Fibroblast of the aortic adventitia (primary cell): ENCODE results near the gene TNFRSF1A. TPM values are rescaled to one million over a fixed set of nuclear protein-coding genes. Genes with fewer than 3 reads are reported as not detected.

Source experiments
- DNase-seq: peaks from one replicate; pipeline ENCODE4 v3.0.0-alpha.2; 2010; ENCODE audit warnings: low read depth
- H3K4me3 ChIP-seq: 2 replicates; pipeline ENCODE4 v1.5.1; 2011; ENCODE audit warnings: low read depth, mild to moderate bottlenecking, control low read depth, low read length, moderate library complexity
- CTCF ChIP-seq: IDR thresholded peaks from 2 replicates; pipeline ENCODE4 v1.5.1; 2011; ENCODE audit warnings: mild to moderate bottlenecking, low read length, control low read depth, inconsistent platforms; ENCODE audit not compliant: insufficient read depth
- total RNA-seq: library from RNA; depleted of rRNA; stranded (reverse); fragments of >200 nt; gene quantifications from 2 replicates; pipeline ENCODE4 v1.2.3, GENCODE V29; 2012; ENCODE audit warnings: low replicate concordance

TNFRSF1A gene
- total RNA-seq, 1 donor: 207 TPM

GRCh38 chr12:6288235-6288634 is 53.6 kb downstream of the TNFRSF1A start:
- peak; percentile 6 for TF ChIP-seq CTCF
- peak; percentile 59 for DNase-seq
- no peak overlapping the region for H3K4me3 ChIP-seq

- no peak for TF ChIP-seq CTCF
- DNase-seq: peak; percentile 30
- H3K4me3 ChIP-seq: no peak overlapping the region
Measured at GRCh38 chr12:6285532-6286306, 56.2 kb downstream of the TNFRSF1A start.

GRCh38 chr12:6285063-6285477 is 56.8 kb downstream of the TNFRSF1A start:
- TF ChIP-seq CTCF: peak; percentile 83
- no peak overlapping the region for H3K4me3 ChIP-seq
- peak; percentile 86 for DNase-seq

- H3K4me3 ChIP-seq: no peak overlapping the region
- DNase-seq: no peak
- TF ChIP-seq CTCF: no peak
Measured at GRCh38 chr12:6284273-6284672, 57.6 kb downstream of the TNFRSF1A start.

GRCh38 chr12:6282453-6282840 is 59.4 kb downstream of the TNFRSF1A start:
- DNase-seq: no peak
- TF ChIP-seq CTCF: no peak
- H3K4me3 ChIP-seq: no peak overlapping the region

GRCh38 chr12:6281081-6281809 is 60.6 kb downstream of the TNFRSF1A start:
- no peak overlapping the region for H3K4me3 ChIP-seq
- TF ChIP-seq CTCF: no peak
- no peak for DNase-seq
